ENCODE data around the gene NPHP3.
"Not testable (repeated sequence)": the region's sequence is repeated elsewhere in the genome, so short reads cannot be mapped to it uniquely, and the experiment has no call there.

Gene NPHP3

DNA sequence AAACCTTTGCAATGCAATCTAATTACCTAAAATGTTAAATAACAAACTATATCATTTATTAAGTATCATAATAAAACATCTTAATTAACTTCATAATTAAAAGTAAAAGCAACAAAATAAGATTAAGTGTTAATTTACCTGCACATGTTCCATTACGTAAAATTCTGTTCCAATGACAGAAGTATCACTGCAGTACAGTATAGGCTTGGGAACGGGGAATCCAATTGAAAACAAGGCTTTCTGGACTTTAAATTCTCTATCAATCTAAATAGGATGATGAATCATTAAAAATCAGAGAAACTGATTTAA is 79.7 kb downstream of the NPHP3 start:
- no peak for DNase-seq

DNA sequence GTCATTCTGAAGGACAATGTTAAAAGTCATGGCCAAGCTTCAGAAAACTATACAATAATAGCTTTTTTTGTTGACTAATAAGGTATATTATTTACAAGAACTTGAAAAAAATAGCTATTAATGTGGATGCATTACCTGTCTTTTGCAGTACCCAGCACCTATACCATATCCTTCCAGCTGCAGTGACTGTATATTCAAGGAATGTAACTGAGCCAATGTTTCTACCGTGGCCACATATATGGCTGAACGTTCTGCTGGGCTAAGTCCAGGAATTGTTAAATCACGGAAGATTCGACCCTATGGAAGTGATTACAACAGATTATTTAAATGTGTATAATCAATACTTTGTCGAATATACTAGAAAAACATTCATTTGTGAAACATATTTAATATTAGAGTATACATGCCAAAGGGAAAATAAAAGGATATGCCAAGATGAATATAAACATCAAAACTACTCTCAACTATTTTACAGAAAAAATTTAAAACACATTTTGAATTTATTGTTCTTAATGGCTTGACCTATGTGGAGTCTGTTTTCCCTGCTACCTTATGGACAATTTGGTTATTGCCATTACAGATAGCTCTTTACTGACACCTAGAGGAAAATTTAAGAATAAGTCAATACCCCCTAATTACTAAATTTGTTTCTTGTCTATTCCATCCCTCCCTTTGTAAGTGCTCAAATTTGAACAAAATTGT is 80.2 kb downstream of the NPHP3 start:
- DNase-seq: peak; percentile 34

DNA sequence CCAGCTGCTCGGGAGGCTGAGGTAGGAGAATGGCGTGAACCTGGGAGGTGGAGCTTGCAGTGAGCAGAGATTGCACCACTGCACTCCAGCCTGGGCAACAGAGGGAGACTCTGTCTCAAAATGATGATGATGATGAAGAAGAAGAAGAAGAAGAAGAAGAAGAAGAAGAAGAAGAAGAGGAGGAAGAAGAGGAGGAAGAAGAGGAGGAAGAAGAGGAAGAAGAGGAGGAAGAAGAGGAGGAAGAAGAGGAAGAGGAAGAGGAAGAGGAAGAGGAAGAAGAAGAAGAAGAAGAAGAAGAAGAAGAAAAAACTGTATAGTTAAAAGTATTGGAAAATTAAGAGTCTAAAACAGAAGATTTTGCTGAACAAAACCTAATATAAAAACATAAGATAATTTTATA is 80.8 kb downstream of the NPHP3 start:
- DNase-seq: not testable (repeated sequence)

DNA sequence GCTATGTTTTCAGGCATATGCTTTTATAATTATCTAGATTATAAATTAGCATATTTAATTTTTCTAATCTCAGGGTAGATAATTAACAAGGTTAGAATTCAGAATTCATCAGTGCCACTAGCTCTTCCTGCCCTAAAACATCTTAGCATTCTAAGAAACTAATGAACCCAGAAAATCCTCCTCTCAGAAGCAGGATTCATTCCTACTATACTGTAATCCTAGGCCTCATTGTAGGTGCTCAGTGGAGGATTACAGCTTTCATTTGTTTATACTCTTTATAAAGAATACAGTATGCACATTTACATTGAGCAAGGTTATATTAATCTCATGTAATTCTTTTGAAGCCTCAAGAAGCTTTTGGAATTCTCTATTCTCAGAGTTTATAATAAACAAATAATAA is 83.5 kb downstream of the NPHP3 start:
- no peak for DNase-seq

DNA sequence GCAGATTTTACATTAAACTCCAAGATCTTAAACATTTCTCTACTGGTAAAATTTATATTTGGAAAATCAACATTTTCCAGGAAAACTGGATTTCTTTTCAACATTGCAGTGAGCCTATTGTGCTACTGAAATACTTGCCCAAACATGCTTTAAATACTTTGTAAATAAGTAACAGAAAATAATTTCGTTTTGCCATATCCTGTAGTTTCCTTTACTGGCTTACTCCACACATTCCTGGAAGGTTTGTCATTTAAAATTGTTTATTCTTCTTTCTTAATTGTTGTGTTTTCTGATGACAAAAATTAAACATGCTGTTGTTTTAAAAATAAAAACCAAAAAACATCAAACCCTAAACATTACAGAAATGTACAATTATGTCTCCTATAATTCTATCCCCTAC is 84.6 kb downstream of the NPHP3 start:
- DNase-seq: no peak

DNA sequence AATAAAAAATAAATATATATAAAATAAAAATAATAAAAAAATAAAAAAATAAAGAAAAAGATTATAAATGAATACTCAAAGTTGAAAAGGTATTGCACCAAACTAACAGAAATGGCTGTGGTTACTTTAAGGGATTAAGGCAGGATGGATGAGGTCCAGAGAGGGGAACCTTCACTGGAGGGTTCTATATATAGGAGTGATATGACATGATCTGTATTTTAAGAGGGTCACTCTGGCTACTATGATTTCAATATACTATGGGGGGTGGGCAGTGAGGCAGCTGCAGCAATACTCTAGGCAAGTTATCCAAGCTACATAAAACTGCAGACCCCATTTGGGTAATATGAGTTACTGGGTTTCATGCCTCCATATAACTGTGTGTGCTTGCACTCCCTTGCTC is 87.2 kb downstream of the NPHP3 start:
- DNase-seq: no peak
